Peyer's patch (tissue), 4 donors: ENCODE results near the gene EXOSC9. TPM values are rescaled to one million over a fixed set of nuclear protein-coding genes. Genes with fewer than 3 reads are reported as not detected.

ENCODE experiments used
- DNase-seq, 3 donors: peaks; one replicate each; pipeline ENCODE4 v3.0.0-alpha.2; 2017 to 2019
- H3K27ac ChIP-seq, 4 donors: fragments of 200-600 bp; sonication (generic); one replicate each; pipeline ENCODE4 v1.5.1; 2016 to 2019
- H3K27me3 ChIP-seq, 2 donors: fragments of 200-600 bp; sonication (generic); one replicate each; pipeline ENCODE4 v1.5.1; 2019
- H3K36me3 ChIP-seq, 3 donors: fragments of 200-600 bp; sonication (generic); one replicate each; pipeline ENCODE4 v1.5.1; 2016 to 2019
- H3K4me1 ChIP-seq, 4 donors: fragments of 200-600 bp; sonication (generic); one replicate each; pipeline ENCODE4 v1.5.1; 2016 to 2019
- H3K4me3 ChIP-seq, 4 donors: fragments of 200-600 bp; sonication (generic); 1 replicate in 3 of 4; 2 replicates in 1 of 4; pipeline ENCODE4 v1.5.1; 2016 to 2019; ENCODE audit warnings: mild to moderate bottlenecking in 1 of 4
- H3K9me3 ChIP-seq, 4 donors: fragments of 200-600 bp; sonication (generic); one replicate each; pipeline ENCODE4 v1.5.1; 2016 to 2019; ENCODE audit warnings: mild to moderate bottlenecking in 1 of 4
- CTCF ChIP-seq, 6 experiments: fragments of 450-650 bp in 4 of 6; fragments of 200-600 bp in 2 of 6; sonication (generic) in 1 of 6; IDR thresholded peaks; one replicate each; pipeline ENCODE4 v1.5.1; 2017 to 2019; ENCODE audit warnings: antibody characterized with exemption in 6 of 6, mild to moderate bottlenecking in 3 of 6, moderate library complexity in 1 of 6
- POLR2A ChIP-seq, 2 donors: fragments of 450-650 bp; IDR thresholded peaks; one replicate each; pipeline ENCODE4 v1.5.1; 2017; ENCODE audit warnings: antibody characterized with exemption in 2 of 2, mild to moderate bottlenecking in 2 of 2, moderate library complexity in 2 of 2
- total RNA-seq, 4 donors: library from RNA; depleted of rRNA; stranded (reverse); fragments of >200 nt; gene quantifications; one replicate each; pipeline ENCODE4 v1.1.0, GENCODE V29; 2016

Gene EXOSC9
- total RNA-seq, 4 donors from 2014 or later: 9.5 to 69.3 (median 17.9) TPM

DNA sequence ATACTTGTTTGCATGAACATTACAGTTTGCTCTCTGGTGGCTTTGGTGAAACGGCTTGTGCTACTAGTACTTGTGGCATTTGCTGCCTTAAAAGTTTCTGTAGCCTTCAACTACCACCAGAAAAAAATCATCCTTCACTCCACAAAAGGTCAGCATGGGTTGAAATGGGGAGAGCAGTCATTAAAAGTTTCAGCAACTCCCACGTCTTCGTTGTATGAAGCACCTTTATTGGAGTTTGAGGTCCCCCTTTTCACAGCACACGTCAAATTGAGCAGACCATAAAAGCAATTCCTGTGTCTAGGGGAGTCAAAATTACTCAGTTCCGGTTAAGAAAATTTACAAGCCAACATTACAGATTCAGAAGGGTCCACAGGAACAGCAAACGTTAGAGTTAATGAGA lies 45.5 kb downstream of the EXOSC9 start:
- Histone ChIP-seq H3K4me1 (no peaks in the 10 kb centered on the region), H3K27ac (no peak overlapping the region), H3K27me3 (no peaks in the 10 kb centered on the region), H3K9me3 (no peaks in the 10 kb centered on the region), H3K36me3 (peaks cover 0 to 44% (median 0%) of the 10 kb centered on the region in 3 donors), H3K4me3 (no peak overlapping the region)
- DNase-seq: no peak
- TF ChIP-seq POLR2A (IDR thresholded peaks at IDR 0.05): no peak
- TF ChIP-seq CTCF (IDR thresholded peaks at IDR 0.05): no peak

DNA sequence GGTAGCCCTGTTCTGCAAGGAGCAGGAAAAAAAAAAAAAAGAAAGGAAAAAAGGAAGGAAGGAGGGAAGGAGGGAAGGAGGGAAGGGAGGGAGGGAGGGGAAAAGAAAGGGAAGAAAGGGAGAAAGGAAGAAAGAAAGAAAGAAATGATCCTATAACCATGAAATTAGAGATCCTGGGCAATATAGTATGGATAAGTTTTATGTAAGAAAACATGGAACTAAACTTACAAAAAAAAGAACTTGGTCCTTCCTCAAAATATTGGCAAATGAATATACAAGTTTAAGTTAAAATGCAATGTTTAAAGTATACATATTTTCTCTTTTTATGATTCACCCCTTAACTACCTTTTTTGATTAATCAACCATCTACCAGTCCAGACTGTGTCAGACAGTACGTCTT lies 50.2 kb downstream of the EXOSC9 start:
- Histone ChIP-seq H3K36me3 (peaks cover 0 to 18% (median 0%) of the 10 kb centered on the region in 3 donors), H3K9me3 (no peaks in the 10 kb centered on the region), H3K4me3 (no peak overlapping the region), H3K27ac (no peak overlapping the region), H3K4me1 (no peaks in the 10 kb centered on the region), H3K27me3 (no peaks in the 10 kb centered on the region)
- no peak for DNase-seq
- TF ChIP-seq POLR2A (IDR thresholded peaks at IDR 0.05) (no peak), CTCF (IDR thresholded peaks at IDR 0.05) (no peak)

- Histone ChIP-seq H3K27me3 (no peaks in the 10 kb centered on the region), H3K9me3 (no peaks in the 10 kb centered on the region), H3K4me3 (no peak overlapping the region), H3K27ac (no peak overlapping the region), H3K36me3 (peaks cover 0 to 8% (median 0%) of the 10 kb centered on the region in 3 donors), H3K4me1 (no peaks in the 10 kb centered on the region)
- DNase-seq: no peak
- TF ChIP-seq POLR2A (IDR thresholded peaks at IDR 0.05) (no peak), CTCF (IDR thresholded peaks at IDR 0.05) (no peak)
Measured at GRCh38 chr4:121860121-121860520, 59.0 kb downstream of the EXOSC9 start.

- Histone ChIP-seq H3K36me3 (peaks cover 0 to 8% (median 0%) of the 10 kb centered on the region in 3 donors), H3K27ac (no peak overlapping the region), H3K4me3 (no peak overlapping the region), H3K27me3 (no peaks in the 10 kb centered on the region), H3K4me1 (no peaks in the 10 kb centered on the region), H3K9me3 (no peaks in the 10 kb centered on the region)
- no peak for TF ChIP-seq CTCF (IDR thresholded peaks at IDR 0.05)
- TF ChIP-seq POLR2A (IDR thresholded peaks at IDR 0.05): no peak
- no peak for DNase-seq
Measured at GRCh38 chr4:121861426-121861825, 60.3 kb downstream of the EXOSC9 start.

DNA sequence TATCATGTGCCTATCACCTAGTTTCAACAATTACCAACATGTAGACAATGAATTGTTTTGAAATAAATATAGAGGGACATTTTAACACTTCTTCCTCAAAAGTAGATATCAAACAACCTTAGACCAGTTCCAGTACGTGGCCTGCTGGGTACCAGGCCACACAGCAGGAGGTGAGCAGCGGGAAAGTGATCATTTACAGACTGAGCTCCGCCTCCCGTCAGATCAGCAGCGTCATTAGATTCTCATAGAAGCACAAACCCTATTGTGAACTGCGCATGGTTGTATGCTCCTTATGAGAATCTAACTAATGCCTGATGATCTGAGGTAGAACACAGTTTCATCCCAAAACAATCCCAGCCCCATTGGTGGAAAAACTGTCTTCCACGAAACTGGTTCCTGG lies 62.7 kb downstream of the EXOSC9 start:
- peaks cover 0 to 8% (median 0%) of the 10 kb centered on the region in 3 donors for H3K36me3 ChIP-seq
- no peaks in the 10 kb centered on the region for H3K9me3 ChIP-seq
- no peaks in the 10 kb centered on the region for H3K27me3 ChIP-seq
- no peak for DNase-seq
- no peaks in the 10 kb centered on the region for H3K4me1 ChIP-seq
- H3K4me3 ChIP-seq: no peak overlapping the region
- TF ChIP-seq POLR2A (IDR thresholded peaks at IDR 0.05) (no peak), CTCF (IDR thresholded peaks at IDR 0.05) (no peak)
- H3K27ac ChIP-seq: no peak overlapping the region

Other genes with a start within 250 kb of the EXOSC9 start
- gene ANXA5, start 104.3 kb upstream of the EXOSC9 start, total RNA-seq: 100 to 1,000 TPM in 1 of 4 donors, 10 to 100 TPM in 3; 39.1 to 188 (median 49.4) TPM
- gene SMIM43, start 36.2 kb upstream of the EXOSC9 start, total RNA-seq: not detected
- 10 to 100 TPM in 1 of 4 donors, 1 to 10 TPM in 3; 3.4 to 22.3 (median 7.2) TPM for gene CCNA2, start 22.6 kb downstream of the EXOSC9 start, total RNA-seq
- gene BBS7, start 69.2 kb downstream of the EXOSC9 start, total RNA-seq: 1 to 10 TPM; 4.2 to 10.0 (median 8.6) TPM
- gene TRPC3, start 150.7 kb downstream of the EXOSC9 start, total RNA-seq: 1 to 10 TPM in 1 of 4 donors, under 1 TPM in 1, not detected in 2; 0.67 to 1.1 TPM